ELR (cell line): ENCODE measurements around the gene FCAMR.

Experiments
- DNase-seq: peaks from one replicate; pipeline ENCODE4 v3.0.0-alpha.2; 2015; ENCODE audit warnings: low read depth

Gene FCAMR

DNA sequence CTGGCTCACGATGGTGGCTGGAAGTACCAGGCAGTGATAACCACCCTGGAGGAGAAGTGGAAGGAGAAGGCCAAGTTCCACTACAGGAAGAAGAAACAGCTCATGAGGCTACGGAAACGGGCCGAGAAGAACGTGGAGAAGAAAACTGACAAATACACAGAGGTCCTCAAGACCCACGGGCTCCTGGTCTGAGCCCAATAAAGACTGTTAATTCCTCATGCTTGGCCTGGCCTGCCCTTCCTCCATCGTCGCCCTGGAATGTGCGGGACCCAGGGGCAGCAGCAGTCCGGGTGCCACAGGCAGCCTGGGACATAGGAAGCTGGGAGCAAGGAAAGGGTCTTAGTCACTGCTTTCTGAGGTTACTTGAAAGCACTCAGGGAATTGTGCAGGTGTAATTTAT, 62.2 kb downstream of the FCAMR start:
- DNase-seq = peak; percentile 36
